Activated CD4-positive, alpha-beta T cell treated with anti-CD3 and anti-CD28 coated beads for 48 hours (primary cell): ENCODE data around the gene SLC6A9.
A peak's percentile ranks its signal among the peaks of the same experiment; 100 is the strongest.

Source experiments
- DNase-seq: peaks from one replicate; pipeline ENCODE4 v3.0.0-alpha.2; 2020

SLC6A9 gene

DNA sequence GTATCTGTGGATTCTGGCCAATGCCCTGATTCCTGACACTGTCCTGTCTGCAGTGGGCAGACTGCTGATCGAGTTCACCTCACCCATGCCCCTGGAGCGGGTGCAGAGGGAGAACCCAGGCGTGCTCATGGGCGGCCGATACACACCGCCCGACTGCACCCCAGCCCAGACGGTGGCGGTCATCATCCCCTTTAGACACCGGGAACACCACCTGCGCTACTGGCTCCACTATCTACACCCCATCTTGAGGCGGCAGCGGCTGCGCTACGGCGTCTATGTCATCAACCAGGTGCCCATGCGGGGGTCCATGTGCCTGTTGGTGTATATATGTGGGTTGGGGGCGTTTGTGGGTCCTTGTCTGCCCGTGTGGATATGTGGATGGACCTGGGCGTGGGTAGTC lies 49.6 kb downstream of the SLC6A9 start:
- DNase-seq: no peak

- DNase-seq: no peak
Observed at GRCh38 chr1:43981135-43981491, 50.1 kb downstream of the SLC6A9 start.

DNA sequence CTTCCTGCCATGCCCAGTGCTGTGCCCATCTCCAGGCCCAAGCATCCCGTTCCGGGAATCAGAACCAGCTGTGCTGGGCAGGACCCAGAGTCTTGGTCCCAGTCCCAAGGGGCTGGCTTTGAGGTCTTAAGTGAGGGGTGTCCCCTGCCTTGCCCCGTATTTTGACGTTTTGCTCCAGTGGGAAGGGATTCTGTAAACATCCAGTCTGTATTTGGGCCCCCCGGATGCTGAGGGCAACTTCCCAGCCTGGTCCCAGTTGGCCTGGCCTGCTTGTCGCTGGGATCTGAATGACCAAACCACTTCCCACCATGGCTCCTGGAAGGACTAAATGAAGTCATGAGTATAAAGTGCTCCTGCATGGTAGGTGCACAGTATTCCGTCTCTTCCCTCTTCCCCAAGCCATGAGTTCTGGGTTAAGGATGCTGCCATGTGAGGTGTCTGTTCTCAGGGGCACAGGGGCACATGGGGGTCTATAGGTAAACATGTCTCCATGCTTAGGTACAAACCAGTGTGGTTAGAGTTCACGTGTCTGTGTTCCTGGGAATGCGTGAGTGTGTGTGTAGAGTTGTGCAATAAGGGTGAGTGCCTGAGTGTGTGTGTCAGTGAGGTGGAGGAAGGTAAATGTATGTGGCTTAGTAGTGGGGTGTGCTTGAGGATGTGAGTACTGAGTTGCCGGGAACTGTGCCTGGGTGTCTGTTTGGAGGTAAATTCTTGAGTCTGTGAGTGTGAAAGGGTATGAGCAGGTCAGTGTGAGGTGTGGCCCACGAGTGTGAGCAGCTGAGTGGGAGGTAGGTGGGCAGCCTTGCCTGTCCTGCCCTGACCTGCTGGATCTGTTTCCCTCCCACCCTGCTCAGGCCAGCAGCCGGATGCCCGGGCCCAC lies 50.8 kb downstream of the SLC6A9 start:
- no peak for DNase-seq

DNA sequence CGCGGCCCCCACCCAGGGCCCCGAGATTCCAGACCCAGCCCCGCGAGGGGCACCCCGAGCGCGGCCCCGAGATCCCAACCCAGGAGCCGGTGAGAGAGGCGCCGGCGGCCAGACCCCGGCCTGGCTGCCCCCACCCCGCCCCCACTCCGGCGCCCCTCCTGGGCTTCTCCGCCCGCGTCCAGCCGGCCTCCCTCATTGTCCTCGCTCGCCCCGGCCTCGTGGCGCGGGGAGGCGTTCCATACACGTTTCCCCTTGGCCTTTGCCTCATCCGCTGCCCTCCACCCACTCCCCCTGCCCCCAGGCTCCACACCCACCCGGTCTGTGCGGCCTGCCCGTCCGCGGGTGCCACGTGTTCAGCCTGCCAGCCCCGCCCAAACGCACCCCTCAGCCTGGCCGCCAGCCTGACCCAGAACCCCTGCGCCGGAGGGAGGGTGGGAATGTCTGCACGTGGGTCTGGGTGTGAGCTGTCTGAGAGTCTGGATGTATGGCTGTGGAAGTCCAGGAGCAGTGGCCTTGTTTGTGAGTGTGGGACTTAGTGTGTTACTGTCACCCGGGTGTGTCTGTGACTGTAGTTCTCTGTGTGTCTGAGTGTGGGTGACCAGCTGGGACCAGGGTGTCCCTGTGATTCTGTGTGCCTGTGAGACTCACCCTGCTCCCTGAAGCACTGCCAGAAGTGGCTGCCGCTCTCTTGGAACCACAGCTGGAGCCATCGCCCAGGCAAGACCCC lies 51.6 kb downstream of the SLC6A9 start:
- peak; percentile 40 for DNase-seq

DNA sequence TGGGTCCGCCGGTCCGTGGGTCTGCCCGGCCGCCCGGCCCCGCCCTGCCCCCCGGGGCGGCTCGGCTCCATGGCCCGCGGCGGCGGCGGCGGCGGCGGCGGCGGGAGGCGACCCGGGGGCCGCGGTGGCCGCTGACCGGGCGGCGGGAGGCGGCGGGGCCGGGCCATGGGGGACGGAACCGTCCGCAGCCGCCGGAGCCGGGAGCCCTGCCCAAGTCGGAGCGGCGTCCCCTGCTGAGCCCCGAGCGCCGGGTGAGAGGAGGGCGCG lies 52.1 kb downstream of the SLC6A9 start:
- no peak for DNase-seq

DNA sequence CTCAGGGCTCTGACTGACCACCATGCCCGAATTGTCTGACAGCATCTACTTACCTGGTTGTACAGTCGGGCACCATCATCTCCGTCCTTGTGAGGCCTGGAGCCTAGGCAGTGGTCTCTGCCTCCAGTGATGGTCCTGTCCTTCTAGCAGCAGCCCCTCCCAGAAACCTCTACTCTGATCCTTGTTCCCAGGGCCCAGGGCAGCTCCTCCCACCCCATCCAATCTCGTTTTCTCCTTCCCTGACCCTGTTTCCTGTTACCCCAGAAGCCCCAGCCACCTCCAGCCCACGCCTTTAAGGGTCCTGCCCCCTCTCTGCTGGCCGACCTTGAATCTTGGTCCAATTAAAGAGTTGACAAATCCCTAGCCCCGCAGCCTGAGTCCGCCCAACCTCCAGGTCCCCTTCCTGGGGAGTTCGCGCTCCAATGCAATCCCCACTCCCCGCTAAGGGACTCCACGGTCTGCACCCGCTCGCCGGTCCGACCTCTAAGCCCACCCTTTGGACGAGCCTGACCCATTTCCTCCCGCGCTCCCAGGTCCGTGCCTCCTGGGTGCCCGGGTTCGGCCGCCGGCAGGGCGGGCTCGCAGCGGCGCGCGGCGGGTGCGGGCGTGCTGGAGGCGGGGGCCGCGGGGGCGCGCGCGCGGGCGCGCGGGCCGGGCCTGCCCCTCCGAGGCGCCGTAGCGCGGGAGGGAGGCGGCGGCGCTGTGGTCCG lies 52.6 kb downstream of the SLC6A9 start, which contains the start of gene B4GALT2:
Gene B4GALT2, plus strand, starts transcription at position 660 of the 710 bp plus-strand sequence. CDS start 1,951 bp downstream, outside the sequence.
- peak; percentile 46 for DNase-seq

DNA sequence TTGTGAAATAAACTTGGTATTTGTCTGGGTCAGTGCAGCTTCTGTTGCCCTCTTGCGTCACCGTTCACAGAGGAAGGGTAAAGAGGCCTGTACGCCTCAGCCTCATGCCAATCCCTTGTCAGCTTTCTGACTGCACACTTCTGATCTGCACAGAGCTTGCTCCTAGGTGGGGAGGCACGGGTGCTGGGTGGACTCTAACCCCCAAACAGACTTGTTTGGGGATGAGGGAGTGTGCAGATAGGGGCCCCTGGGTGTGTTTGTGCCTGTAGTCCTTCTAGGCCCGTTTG lies 53.1 kb downstream of the SLC6A9 start:
- DNase-seq: no peak

DNA sequence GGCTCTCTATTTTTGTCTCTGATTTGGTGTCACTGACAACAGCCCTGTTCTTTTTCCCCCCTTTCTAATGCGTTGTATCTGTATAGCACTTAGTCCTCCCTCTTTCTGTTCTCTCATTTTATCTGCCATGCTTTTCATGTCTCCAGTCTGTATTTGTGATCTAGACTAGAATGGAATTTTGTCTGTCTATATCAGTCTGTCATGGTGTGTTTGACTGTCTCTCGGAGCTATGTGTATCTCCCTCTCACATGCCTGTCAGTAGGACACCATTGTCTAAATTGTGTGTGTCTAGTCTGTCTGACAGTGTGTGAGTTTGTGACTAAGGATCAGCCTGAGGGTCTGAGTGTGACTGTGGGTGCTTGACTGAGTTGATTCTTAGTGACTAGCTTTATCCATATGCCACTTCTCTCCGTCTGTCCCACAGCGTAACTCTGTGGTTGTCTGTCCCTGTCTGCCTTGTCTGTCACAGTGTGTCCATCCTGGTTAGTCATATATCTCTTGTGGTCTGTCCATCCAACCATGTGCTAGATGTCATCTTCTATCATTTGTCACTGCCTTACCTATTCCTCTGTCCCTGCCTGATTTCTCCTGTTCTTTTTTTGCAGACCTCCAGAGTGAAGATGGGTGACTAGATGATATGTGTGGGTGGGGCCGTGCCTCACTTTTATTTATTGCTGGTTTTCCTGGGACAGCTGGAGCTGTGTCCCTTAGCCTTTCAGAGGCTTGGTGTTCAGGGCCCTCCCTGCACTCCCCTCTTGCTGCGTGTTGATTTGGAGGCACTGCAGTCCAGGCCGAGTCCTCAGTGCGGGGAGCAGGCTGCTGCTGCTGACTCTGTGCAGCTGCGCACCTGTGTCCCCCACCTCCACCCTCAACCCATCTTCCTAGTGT lies 53.6 kb downstream of the SLC6A9 start:
- DNase-seq: no peak

GRCh38 chr1:43976890-43977289 lies 54.4 kb downstream of the SLC6A9 start:
- no peak for DNase-seq

DNA sequence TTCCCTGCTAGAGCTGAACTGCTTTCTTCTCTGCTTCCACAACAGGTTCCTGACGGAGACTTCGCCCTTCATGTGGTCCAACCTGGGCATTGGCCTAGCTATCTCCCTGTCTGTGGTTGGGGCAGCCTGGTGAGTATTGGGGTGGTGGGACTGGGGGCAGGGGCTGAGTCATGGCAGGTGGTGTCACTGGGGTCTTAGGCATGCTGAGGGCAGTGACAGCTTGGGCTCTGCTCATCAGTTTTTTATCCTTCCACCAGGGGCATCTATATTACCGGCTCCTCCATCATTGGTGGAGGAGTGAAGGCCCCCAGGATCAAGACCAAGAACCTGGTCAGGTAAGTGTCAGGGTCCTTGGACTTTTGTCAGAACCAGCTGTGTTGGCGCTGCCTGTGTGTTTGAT lies 55.2 kb downstream of the SLC6A9 start:
- DNase-seq: no peak

GRCh38 chr1:43975249-43975961 lies 55.9 kb downstream of the SLC6A9 start:
- peak; percentile 36 for DNase-seq

DNA sequence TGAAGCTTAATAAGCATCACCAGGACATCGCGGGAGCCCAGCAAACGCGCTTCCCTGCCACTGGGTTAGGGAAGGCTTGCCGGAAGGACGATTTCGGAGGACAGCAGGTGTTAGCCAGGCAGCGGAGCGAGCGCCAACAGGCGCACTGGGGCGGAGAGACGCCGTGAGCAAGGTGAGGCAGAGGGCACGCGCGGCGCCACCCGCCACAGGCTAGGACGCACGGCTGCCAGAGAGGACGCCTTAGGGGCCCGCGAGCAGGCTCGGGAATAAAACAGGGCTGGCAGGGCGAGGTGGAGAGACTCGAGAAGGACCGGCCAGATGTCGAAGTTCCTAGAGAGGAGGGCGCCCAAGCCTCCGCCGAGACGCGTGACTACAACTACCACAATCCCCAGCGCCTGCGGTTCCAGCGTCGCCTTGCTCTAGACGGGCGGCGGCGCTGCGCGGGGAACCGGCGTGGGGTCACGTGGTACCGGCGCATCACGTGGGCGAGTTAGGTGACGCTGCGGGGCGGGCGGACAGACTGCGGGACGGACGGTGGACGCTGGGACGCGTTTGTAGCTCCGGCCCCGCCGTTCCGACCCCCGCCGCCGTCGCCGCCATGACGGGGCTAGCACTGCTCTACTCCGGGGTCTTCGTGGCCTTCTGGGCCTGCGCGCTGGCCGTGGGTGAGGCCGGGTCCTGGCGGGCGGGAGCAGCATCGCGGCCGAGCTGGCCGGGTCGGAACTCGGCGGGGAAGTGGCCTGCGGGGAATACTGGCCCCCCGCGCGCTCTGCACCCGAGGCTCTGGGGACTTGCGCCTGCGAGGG lies 56.6 kb downstream of the SLC6A9 start, which contains the start of gene ATP6V0B:
Gene ATP6V0B, plus strand, starts transcription at position 518 of the 806 bp plus-strand sequence. Its CDS starts 81 bp downstream, at position 599.
- DNase-seq: peak; percentile 98

DNA sequence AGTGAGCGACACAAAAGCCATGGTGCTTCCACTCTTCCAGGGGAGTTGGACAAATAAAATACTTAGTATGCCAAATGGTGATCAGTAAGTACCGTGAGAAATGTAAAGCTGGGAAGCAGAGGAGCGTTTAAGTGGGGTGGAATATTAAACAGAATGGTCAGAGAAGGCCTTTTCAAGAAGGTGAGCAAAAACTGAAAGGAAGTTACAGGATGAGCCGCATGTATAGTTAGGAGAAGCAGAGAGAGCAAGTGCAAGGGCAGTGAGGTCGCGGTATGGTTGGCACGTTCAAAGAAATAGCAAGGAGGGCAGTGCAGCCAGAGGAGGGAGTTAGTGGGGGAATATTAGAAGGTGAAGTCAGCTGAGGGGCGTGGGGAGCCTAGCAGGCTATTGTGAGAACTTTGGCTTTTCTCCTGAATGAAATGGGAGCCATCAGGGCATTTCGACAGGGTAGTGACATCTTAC lies 57.2 kb downstream of the SLC6A9 start:
- DNase-seq: no peak

GRCh38 chr1:43971336-43971980 lies 59.8 kb downstream of the SLC6A9 start:
- no peak for DNase-seq

- DNase-seq: no peak
Observed at GRCh38 chr1:43970911-43971310, 60.4 kb downstream of the SLC6A9 start.

- no peak for DNase-seq
Observed at GRCh38 chr1:43970502-43970901, 60.8 kb downstream of the SLC6A9 start.

DNA sequence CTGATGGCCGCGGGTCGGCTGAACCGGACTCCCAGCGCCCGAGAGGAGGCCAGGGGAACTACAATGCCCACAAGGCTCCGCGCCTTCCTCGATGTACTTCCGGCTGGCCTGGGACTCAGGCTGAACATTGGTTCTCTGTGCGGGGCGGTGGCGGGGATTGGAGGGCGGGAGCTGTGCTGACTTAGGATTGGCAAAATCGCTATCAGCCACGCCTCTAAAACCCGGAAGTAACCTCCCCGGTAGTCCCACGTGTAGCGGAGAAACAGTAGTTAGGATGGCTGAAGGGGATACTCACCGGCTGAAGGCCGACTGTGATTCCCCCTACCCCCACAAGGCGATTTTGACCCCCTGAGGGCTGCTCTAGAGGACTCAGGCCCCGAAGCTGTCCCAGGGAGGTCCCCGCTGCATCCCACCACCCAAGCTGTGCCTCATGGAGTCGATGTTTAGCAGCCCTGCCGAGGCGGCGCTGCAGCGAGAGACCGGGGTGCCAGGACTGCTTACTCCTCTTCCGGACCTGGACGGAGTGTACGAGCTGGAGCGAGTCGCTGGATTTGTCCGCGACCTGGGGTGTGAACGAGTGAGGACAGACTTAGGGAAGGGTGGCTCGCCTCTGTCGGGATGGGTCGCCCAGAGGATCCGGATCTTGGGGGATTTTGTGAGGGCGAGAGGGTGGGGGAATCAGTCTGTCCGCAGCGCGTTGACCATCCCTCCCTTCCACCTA lies 61.4 kb downstream of the SLC6A9 start, which contains the start of gene DPH2:
Gene DPH2, plus strand, starts transcription at position 265 of the 721 bp plus-strand sequence. Its CDS starts 166 bp downstream, at position 431.
- peak; percentile 98 for DNase-seq

- DNase-seq: no peak
Observed at GRCh38 chr1:43969416-43969745, 61.9 kb downstream of the SLC6A9 start.

GRCh38 chr1:43968348-43968948 lies 62.8 kb downstream of the SLC6A9 start:
- peak; percentile 45 for DNase-seq
